Panc1 (cell line): ENCODE data around the gene OPTN. TPM values are rescaled to one million over a fixed set of nuclear protein-coding genes. Genes with fewer than 3 reads are reported as not detected.

Experiments used
- ATAC-seq: fragments of 200-7000 bp; cut with Tn5 transposase; 2 replicates; pipeline ENCODE4 v1.9.1; 2020; ENCODE audit warnings: mild to moderate bottlenecking, moderate library complexity
- BruUV-seq: library from RNA; stranded (reverse); fragments of 400-500 nt; replicated peaks from 2 replicates; lab custom pipeline; 2021; lab: Mats Ljungman, UMichigan
- CTCF ChIA-PET: fragments of 300-600 bp; sonication (Branson Sonifier 250); formaldehyde crosslinking; loops from one replicate; lab custom pipeline; 2022; ENCODE audit warnings: antibody characterized with exemption; lab: Charles Lee
- POLR2A ChIA-PET: fragments of 300-600 bp; sonication (Branson Sonifier 250); formaldehyde crosslinking; loops from one replicate; lab custom pipeline; 2022; ENCODE audit warnings: antibody characterized with exemption; lab: Charles Lee
- DNase-seq: peaks from one replicate; pipeline ENCODE4 v3.0.0-alpha.2; 2010; ENCODE audit warnings: low read depth, low spot score
- H3K27ac ChIP-seq: 2 replicates; pipeline ENCODE4 v1.5.1; 2011; ENCODE audit warnings: mild to moderate bottlenecking, low read length, inconsistent platforms
- H3K27me3 ChIP-seq: fragments of 200-500 bp; sonication (Bioruptor generic); 2 replicates; pipeline ENCODE4 v1.6.0; 2014; ENCODE audit warnings: low read length, inconsistent platforms; ENCODE audit not compliant: control insufficient read depth, insufficient read depth
- H3K36me3 ChIP-seq: fragments of 200-500 bp; sonication (Bioruptor generic); 2 replicates; pipeline ENCODE4 v1.5.1; 2014; ENCODE audit warnings: inconsistent platforms, mild to moderate bottlenecking, low read length, moderate library complexity; ENCODE audit not compliant: control insufficient read depth, insufficient read depth
- H3K4me1 ChIP-seq: 2 replicates; pipeline ENCODE4 v1.5.1; 2011; ENCODE audit warnings: inconsistent platforms, mild to moderate bottlenecking, low read length, moderate library complexity; ENCODE audit not compliant: control insufficient read depth, insufficient read depth
- H3K4me3 ChIP-seq, 2 experiments: 2 replicates each; pipeline ENCODE4 v1.5.1; 2011 to 2012; ENCODE audit warnings: low read depth in 2 of 2, low read length in 2 of 2, mild to moderate bottlenecking in 2 of 2, inconsistent platforms in 1 of 2, moderate library complexity in 1 of 2
- H3K9me3 ChIP-seq: fragments of 200-500 bp; sonication (Bioruptor generic); 2 replicates; pipeline ENCODE4 v1.5.1; 2014; ENCODE audit warnings: low read depth, mild to moderate bottlenecking, inconsistent platforms, low read length, moderate library complexity; ENCODE audit not compliant: control insufficient read depth, insufficient read depth
- POLR2AphosphoS5 ChIP-seq: IDR thresholded peaks from 2 replicates; pipeline ENCODE4 v1.6.1; 2012; ENCODE audit warnings: mild to moderate bottlenecking, low read depth, low read length, moderate library complexity
- REST ChIP-seq, 2 experiments: IDR thresholded peaks; 2 replicates each; pipeline ENCODE4 v1.6.1; 2011 to 2012; ENCODE audit warnings: low read depth in 2 of 2, control low read depth in 1 of 2, low read length in 1 of 2, mild to moderate bottlenecking in 1 of 2, moderate library complexity in 1 of 2; ENCODE audit not compliant: insufficient read depth in 1 of 2
- SIN3A ChIP-seq: IDR thresholded peaks from 2 replicates; pipeline ENCODE4 v1.6.1; 2012; ENCODE audit warnings: low read depth, mild to moderate bottlenecking, low read length, moderate library complexity, borderline replicate concordance; ENCODE audit not compliant: insufficient read depth
- TCF7L2 ChIP-seq: IDR thresholded peaks from 2 replicates; pipeline ENCODE4 v1.6.1; 2011; ENCODE audit warnings: mild to moderate bottlenecking, low read depth, low read length, inconsistent platforms
- in situ Hi-C: cut with HindIII; loops from 2 replicates; pipeline ENCODE4 v1.10.0; 2016; ENCODE audit warnings: low sequenced_read_pairs, low pct_unique_long_range_greater_than_20kb
- intact Hi-C: fragments of 100-400 bp; cut with micrococcal nuclease; formaldehyde crosslinking; loops from one replicate; pipeline ENCODE4 v1.10.0; 2022; ENCODE audit not compliant: unreplicated experiment
- total RNA-seq: library from RNA; stranded (reverse); gene quantifications from one replicate; pipeline ENCODE4 v1.2.1, GENCODE V29; 2021; ENCODE audit not compliant: unreplicated experiment
- TF ChIP-seq, protein P1 (sequence below): fragments of 450-650 bp; IDR thresholded peaks from 2 replicates; pipeline ENCODE4 v1.5.1; 2017; ENCODE audit warnings: mild to moderate bottlenecking

OPTN gene
- total RNA-seq, 1 experiment from 2014 or later: 66.8 TPM

GRCh38 chr10:13113544-13113943, 13.6 kb downstream of the OPTN start:
- intact Hi-C loops (no loop called here), in situ Hi-C loops (no loop called here)
- Histone ChIP-seq H3K4me1 (no peaks in the 10 kb centered on the region), H3K9me3 (no peaks in the 10 kb centered on the region), H3K27ac (no peak overlapping the region), H3K27me3 (no peaks in the 10 kb centered on the region), H3K4me3 (no peak overlapping the region), H3K36me3 (peaks cover 9% of the 10 kb centered on the region)
- DNase-seq (no peak), ATAC-seq (no peak; the same call in 1 of the 2 replicates)
- ChIA-PET POLR2A (no interaction called here), CTCF (no interaction called here)
- TF ChIP-seq, protein P1, sequence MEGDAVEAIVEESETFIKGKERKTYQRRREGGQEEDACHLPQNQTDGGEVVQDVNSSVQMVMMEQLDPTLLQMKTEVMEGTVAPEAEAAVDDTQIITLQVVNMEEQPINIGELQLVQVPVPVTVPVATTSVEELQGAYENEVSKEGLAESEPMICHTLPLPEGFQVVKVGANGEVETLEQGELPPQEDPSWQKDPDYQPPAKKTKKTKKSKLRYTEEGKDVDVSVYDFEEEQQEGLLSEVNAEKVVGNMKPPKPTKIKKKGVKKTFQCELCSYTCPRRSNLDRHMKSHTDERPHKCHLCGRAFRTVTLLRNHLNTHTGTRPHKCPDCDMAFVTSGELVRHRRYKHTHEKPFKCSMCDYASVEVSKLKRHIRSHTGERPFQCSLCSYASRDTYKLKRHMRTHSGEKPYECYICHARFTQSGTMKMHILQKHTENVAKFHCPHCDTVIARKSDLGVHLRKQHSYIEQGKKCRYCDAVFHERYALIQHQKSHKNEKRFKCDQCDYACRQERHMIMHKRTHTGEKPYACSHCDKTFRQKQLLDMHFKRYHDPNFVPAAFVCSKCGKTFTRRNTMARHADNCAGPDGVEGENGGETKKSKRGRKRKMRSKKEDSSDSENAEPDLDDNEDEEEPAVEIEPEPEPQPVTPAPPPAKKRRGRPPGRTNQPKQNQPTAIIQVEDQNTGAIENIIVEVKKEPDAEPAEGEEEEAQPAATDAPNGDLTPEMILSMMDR: no peak
- TF ChIP-seq SIN3A (no peak), TCF7L2 (no peak), POLR2AphosphoS5 (no peak), REST (IDR thresholded peaks at IDR 0.05; ENCODE audit: insufficient read depth in 1 of 2, low read depth in 2 of 2, low read length in 1 of 2) (no peak)
- BruUV-seq: no TSS peak

DNA sequence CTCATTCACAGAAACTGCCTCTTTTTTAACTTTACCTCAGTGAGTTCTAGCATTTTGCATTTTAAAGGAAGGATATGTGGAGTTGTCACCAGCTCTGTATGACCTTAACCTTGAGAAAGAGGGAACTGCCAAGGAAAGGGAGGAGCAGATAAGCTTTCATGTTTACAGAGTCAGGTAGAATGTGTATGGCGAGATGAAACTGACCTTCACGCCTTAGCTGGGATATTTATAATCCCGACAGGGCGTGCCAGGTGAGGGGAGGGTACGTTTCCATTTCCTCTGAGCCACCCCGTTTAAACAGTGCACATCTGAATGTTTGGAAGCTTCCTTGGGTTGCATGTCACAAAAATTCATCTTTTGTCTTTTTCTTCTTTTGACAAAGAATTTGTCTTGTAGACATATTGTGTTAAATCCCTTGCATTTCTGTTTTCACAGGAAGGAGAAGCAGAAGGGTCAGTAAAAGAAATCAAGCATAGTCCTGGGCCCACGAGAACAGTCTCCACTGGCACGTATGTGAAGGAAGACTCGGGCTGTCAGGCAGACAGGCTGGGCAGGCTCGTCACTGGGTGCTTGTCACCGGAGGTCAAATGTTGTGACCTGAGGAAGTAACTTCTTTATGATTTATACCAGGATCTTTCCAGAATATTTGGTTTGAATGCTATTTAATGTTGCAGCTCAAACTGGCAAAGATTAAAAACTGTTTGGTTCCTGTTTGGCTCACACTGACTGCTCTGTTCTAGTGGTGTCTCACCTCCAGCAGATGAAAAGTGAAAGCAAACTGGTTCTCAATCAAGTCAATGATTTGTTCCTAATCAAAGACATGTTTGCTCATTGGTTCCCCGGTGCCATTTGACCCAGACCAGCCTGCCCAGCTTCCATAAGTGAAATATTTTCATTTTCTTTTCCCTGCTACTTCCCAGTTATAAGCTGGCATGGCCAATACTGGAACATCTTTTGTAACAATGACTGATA, 16.2 kb downstream of the OPTN start:
- in situ Hi-C loops: no loop called here
- intact Hi-C loops: no loop called here
- ATAC-seq (no peak), DNase-seq (no peak)
- ChIA-PET POLR2A (no interaction called here), CTCF (no interaction called here)
- no peaks in the 10 kb centered on the region for H3K27me3 ChIP-seq
- H3K9me3 ChIP-seq: no peaks in the 10 kb centered on the region
- no peak overlapping the region for H3K27ac ChIP-seq
- no peak for TF ChIP-seq SIN3A
- TF ChIP-seq REST (IDR thresholded peaks at IDR 0.05; ENCODE audit: insufficient read depth in 1 of 2, low read depth in 2 of 2, low read length in 1 of 2): no peak
- TF ChIP-seq, protein P1: no peak
- no peak for TF ChIP-seq POLR2AphosphoS5
- no peak for TF ChIP-seq TCF7L2
- H3K36me3 ChIP-seq: peaks cover 7% of the 10 kb centered on the region
- no peaks in the 10 kb centered on the region for H3K4me1 ChIP-seq
- no TSS peak for BruUV-seq
- H3K4me3 ChIP-seq: no peak overlapping the region
